ENCODE data around the gene PLOD3. TPM values are rescaled to one million over a fixed set of nuclear protein-coding genes. Genes with fewer than 3 reads are reported as not detected.

The PLOD3 gene
- total and polyA plus RNA-seq, 2 experiments from 2014 or later: 149 to 189 TPM

- H3K9ac ChIP-seq: no peak overlapping the region
- H3K4me3 ChIP-seq: no peak overlapping the region
- no peaks in the 10 kb centered on the region for H3K27me3 ChIP-seq (replicated peaks; ENCODE audit: insufficient read depth)
- no peak overlapping the region for H3K4me2 ChIP-seq (ENCODE audit: unreplicated experiment)
- no peak for DNase-seq
- H3K9me3 ChIP-seq (ENCODE audit: low read depth): no peaks in the 10 kb centered on the region
- H4K20me1 ChIP-seq (ENCODE audit: insufficient read depth): no peaks in the 10 kb centered on the region
- no peaks in the 10 kb centered on the region for H3K9me2 ChIP-seq (ENCODE audit: insufficient read depth)
- H3K36me3 ChIP-seq (ENCODE audit: low read depth): no peaks in the 10 kb centered on the region
- TF ChIP-seq EZH2phosphoT487 (IDR thresholded peaks at IDR 0.05; ENCODE audit: insufficient read depth, low read depth) (no peak), EZH2 (IDR thresholded peaks at IDR 0.05; ENCODE audit: insufficient read depth, poor library complexity, severe bottlenecking) (no peak)
- peaks cover 16% of the 10 kb centered on the region for H3K79me2 ChIP-seq (ENCODE audit: insufficient read depth)
- H3F3A ChIP-seq (ENCODE audit: insufficient read depth): no peaks in the 10 kb centered on the region
- H2AFZ ChIP-seq: no peak overlapping the region
- WGBS, 2 experiments (ENCODE audit: low coverage in 1 of 2, low lambda C conversion rate in 2 of 2, missing lambda C conversion rate in 2 of 2): 91 to 95% methylated on average over 21 of the region's 21 CpGs
- no peak overlapping the region for H3K27ac ChIP-seq
- peaks cover 10% of the 10 kb centered on the region; the same call in 1 of the 2 replicates for H3K4me1 ChIP-seq (ENCODE audit: insufficient read depth)
- in situ Hi-C loops (cut with MboI): no loop called here
Measured at GRCh38 chr7:101236292-101236835, 19.0 kb upstream of the PLOD3 start.

GRCh38 chr7:101235522-101235921, 18.1 kb upstream of the PLOD3 start:
- H3K9me3 ChIP-seq (ENCODE audit: low read depth): no peaks in the 10 kb centered on the region
- H4K20me1 ChIP-seq (ENCODE audit: insufficient read depth): no peaks in the 10 kb centered on the region
- TF ChIP-seq EZH2 (IDR thresholded peaks at IDR 0.05; ENCODE audit: insufficient read depth, poor library complexity, severe bottlenecking) (no peak), EZH2phosphoT487 (IDR thresholded peaks at IDR 0.05; ENCODE audit: insufficient read depth, low read depth) (no peak)
- H3F3A ChIP-seq (ENCODE audit: insufficient read depth): no peaks in the 10 kb centered on the region
- H3K27me3 ChIP-seq (replicated peaks; ENCODE audit: insufficient read depth): no peaks in the 10 kb centered on the region
- no peak for DNase-seq
- H3K4me2 ChIP-seq (ENCODE audit: unreplicated experiment): no peak overlapping the region
- no peak overlapping the region for H3K27ac ChIP-seq
- peaks cover 10% of the 10 kb centered on the region; the same call in 1 of the 2 replicates for H3K4me1 ChIP-seq (ENCODE audit: insufficient read depth)
- H3K36me3 ChIP-seq (ENCODE audit: low read depth): no peaks in the 10 kb centered on the region
- in situ Hi-C loops (cut with MboI): no loop called here
- 66 to 71% methylated on average over 9 of the region's 9 CpGs for WGBS, 2 experiments (ENCODE audit: low coverage in 1 of 2, low lambda C conversion rate in 2 of 2, missing lambda C conversion rate in 2 of 2)
- H3K79me2 ChIP-seq (ENCODE audit: insufficient read depth): peaks cover 7% of the 10 kb centered on the region
- H3K9me2 ChIP-seq (ENCODE audit: insufficient read depth): no peaks in the 10 kb centered on the region
- no peak overlapping the region for H3K9ac ChIP-seq
- H2AFZ ChIP-seq: no peak overlapping the region
- H3K4me3 ChIP-seq: no peak overlapping the region

- Histone ChIP-seq H3K36me3 (ENCODE audit: low read depth) (no peaks in the 10 kb centered on the region), H2AFZ (no peak overlapping the region), H3K79me2 (ENCODE audit: insufficient read depth) (peaks cover 3% of the 10 kb centered on the region; the same call in 1 of the 2 replicates), H3K27ac (no peak overlapping the region), H4K20me1 (ENCODE audit: insufficient read depth) (no peaks in the 10 kb centered on the region), H3F3A (ENCODE audit: insufficient read depth) (no peaks in the 10 kb centered on the region), H3K9me3 (ENCODE audit: low read depth) (no peaks in the 10 kb centered on the region), H3K4me3 (no peak overlapping the region), H3K4me2 (ENCODE audit: unreplicated experiment) (no peak overlapping the region), H3K9me2 (ENCODE audit: insufficient read depth) (no peaks in the 10 kb centered on the region), H3K4me1 (ENCODE audit: insufficient read depth) (peaks cover 10% of the 10 kb centered on the region; the same call in 1 of the 2 replicates), H3K9ac (no peak overlapping the region), H3K27me3 (replicated peaks; ENCODE audit: insufficient read depth) (no peaks in the 10 kb centered on the region)
- TF ChIP-seq EZH2 (IDR thresholded peaks at IDR 0.05; ENCODE audit: insufficient read depth, poor library complexity, severe bottlenecking): no peak
- DNase-seq: peak; percentile 23
- in situ Hi-C loops (cut with MboI): no loop called here
- WGBS, 2 experiments (ENCODE audit: low coverage in 1 of 2, low lambda C conversion rate in 2 of 2, missing lambda C conversion rate in 2 of 2): 78 to 81% methylated on average over 11 of the region's 11 CpGs
Measured at GRCh38 chr7:101235050-101235449, 17.7 kb upstream of the PLOD3 start.

GRCh38 chr7:101234636-101235035, 17.3 kb upstream of the PLOD3 start:
- TF ChIP-seq EZH2 (IDR thresholded peaks at IDR 0.05; ENCODE audit: insufficient read depth, poor library complexity, severe bottlenecking) (no peak), EZH2phosphoT487 (IDR thresholded peaks at IDR 0.05; ENCODE audit: insufficient read depth, low read depth) (no peak)
- H3K4me1 ChIP-seq (ENCODE audit: insufficient read depth): peaks cover 10% of the 10 kb centered on the region; the same call in 1 of the 2 replicates
- no peak overlapping the region for H3K27ac ChIP-seq
- H3K9me3 ChIP-seq (ENCODE audit: low read depth): no peaks in the 10 kb centered on the region
- in situ Hi-C loops (cut with MboI): no loop called here
- H3K9me2 ChIP-seq (ENCODE audit: insufficient read depth): no peaks in the 10 kb centered on the region
- no peak overlapping the region for H3K4me3 ChIP-seq
- no peaks in the 10 kb centered on the region for H3K79me2 ChIP-seq (ENCODE audit: insufficient read depth)
- no peak overlapping the region for H2AFZ ChIP-seq
- no peak for DNase-seq
- H3K9ac ChIP-seq: no peak overlapping the region
- H3K4me2 ChIP-seq (ENCODE audit: unreplicated experiment): no peak overlapping the region
- H4K20me1 ChIP-seq (ENCODE audit: insufficient read depth): no peaks in the 10 kb centered on the region
- H3K36me3 ChIP-seq (ENCODE audit: low read depth): no peaks in the 10 kb centered on the region
- 81 to 83% methylated on average over 5 of the region's 5 CpGs for WGBS, 2 experiments (ENCODE audit: low coverage in 1 of 2, low lambda C conversion rate in 2 of 2, missing lambda C conversion rate in 2 of 2)
- no peaks in the 10 kb centered on the region for H3F3A ChIP-seq (ENCODE audit: insufficient read depth)
- no peaks in the 10 kb centered on the region for H3K27me3 ChIP-seq (replicated peaks; ENCODE audit: insufficient read depth)

Measured in GM23248 (cell line).